Thyroid gland (tissue), 4 donors: Measurements from ENCODE around the gene COL27A1. TPM values are rescaled to one million over a fixed set of nuclear protein-coding genes. Genes with fewer than 3 reads are reported as not detected.

ENCODE experiments used
- DNase-seq, 2 donors: peaks; one replicate each; pipeline ENCODE4 v3.0.0-alpha.2; 2019
- H3K27ac ChIP-seq, 3 donors: fragments of 200-600 bp; sonication (generic); 1 replicate in 2 of 3; 2 replicates in 1 of 3; pipeline ENCODE4 v1.5.1; 2016 to 2019; ENCODE audit warnings: mild to moderate bottlenecking in 1 of 3, moderate library complexity in 1 of 3
- H3K27me3 ChIP-seq: fragments of 200-600 bp; sonication (generic); one replicate; pipeline ENCODE4 v1.5.1; 2019
- H3K36me3 ChIP-seq, 2 donors: fragments of 200-600 bp; sonication (generic); one replicate each; pipeline ENCODE4 v1.5.1; 2016 to 2019
- H3K4me1 ChIP-seq, 2 donors: fragments of 200-600 bp; sonication (generic); one replicate each; pipeline ENCODE4 v1.5.1; 2017 to 2019
- H3K4me3 ChIP-seq, 3 donors: fragments of 200-600 bp; sonication (generic); replicated peaks in 1 of 3; 1 replicate in 2 of 3; 2 replicates in 1 of 3; pipeline ENCODE4 v1.5.1; 2016; ENCODE audit warnings: mild to moderate bottlenecking in 1 of 3
- H3K9me3 ChIP-seq: fragments of 200-600 bp; sonication (generic); one replicate; pipeline ENCODE4 v1.5.1; 2017
- CTCF ChIP-seq, 6 experiments: fragments of 200-600 bp in 3 of 6; fragments of 450-650 bp in 3 of 6; sonication (generic) in 3 of 6; IDR thresholded peaks; one replicate each; pipeline ENCODE4 v1.5.1; 2016 to 2019; ENCODE audit warnings: antibody characterized with exemption in 6 of 6, mild to moderate bottlenecking in 2 of 6, inconsistent platforms in 1 of 6, moderate library complexity in 1 of 6
- POLR2A ChIP-seq, 2 donors: fragments of 450-650 bp; IDR thresholded peaks; one replicate each; pipeline ENCODE4 v1.6.1; 2017; ENCODE audit warnings: antibody characterized with exemption in 2 of 2, mild to moderate bottlenecking in 2 of 2, moderate library complexity in 1 of 2
- WGBS, 2 donors: methylation state at CpG; one replicate each; pipeline ENCODE4 v1.1.5; 2017; 5-methylcytosine and 5-hydroxymethylcytosine counted together
- intact Hi-C: fragments of 100-400 bp; cut with DNase I; formaldehyde crosslinking; loops from one replicate; pipeline ENCODE4 v1.15.1; 2023
- total RNA-seq, 4 donors: library from RNA; depleted of rRNA; stranded (reverse); fragments of >200 nt; gene quantifications; one replicate each; pipeline ENCODE4 v1.2.3, GENCODE V29; 2016

COL27A1 gene
- total RNA-seq, 4 donors from 2014 or later, result 6.7 to 32.5 (median 10.6) TPM

GRCh38 chr9:114202849-114203248 lies 47.5 kb downstream of the COL27A1 start:
- Histone ChIP-seq H3K4me3 (no peak overlapping the region), H3K27me3 (no peaks in the 10 kb centered on the region), H3K36me3 (no peaks in the 10 kb centered on the region), H3K27ac (no peak overlapping the region), H3K4me1 (no peaks in the 10 kb centered on the region), H3K9me3 (no peaks in the 10 kb centered on the region)
- intact Hi-C loops, result no loop called here
- TF ChIP-seq POLR2A (IDR thresholded peaks at IDR 0.05) (no peak), CTCF (IDR thresholded peaks at IDR 0.05) (no peak)
- DNase-seq, result no peak
- 91 to 93% methylated on average over 4 of the region's 4 CpGs for WGBS, 2 donors

DNA sequence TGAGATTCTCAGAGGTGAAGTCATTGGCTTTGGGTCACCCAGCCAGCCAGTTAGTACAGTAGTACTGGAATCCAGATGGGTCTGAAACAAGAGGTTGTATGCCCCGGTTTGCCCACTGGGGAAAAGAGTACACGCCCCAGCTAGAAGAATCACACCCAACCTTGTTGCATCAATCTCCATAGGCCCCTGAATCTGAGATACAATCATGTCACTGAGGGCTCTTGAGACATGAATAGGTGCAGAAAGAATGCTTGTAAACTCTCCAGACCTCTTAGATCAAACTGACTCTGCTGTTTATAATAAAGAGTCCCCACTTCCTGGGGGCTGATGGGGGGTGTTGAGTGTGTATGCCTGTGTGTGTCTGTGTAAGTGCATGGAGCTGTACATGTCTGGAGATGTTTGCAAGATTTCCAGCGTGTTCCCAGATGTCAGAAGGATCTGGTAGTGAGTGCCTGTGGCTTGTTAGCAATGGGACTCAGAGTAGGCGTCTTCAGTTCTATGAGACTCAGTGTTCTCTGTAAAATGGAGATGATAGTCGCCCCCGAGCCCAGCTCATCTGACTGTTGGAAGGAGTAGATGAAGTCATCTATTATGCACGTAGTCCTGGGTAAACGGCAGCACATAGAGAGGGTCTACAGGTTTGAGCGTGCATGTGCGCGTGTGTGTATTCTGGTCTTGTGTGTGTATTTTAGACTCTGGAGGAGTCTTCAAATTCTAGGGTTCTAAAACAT lies 48.2 kb downstream of the COL27A1 start:
- intact Hi-C loops, result no loop called here

DNA sequence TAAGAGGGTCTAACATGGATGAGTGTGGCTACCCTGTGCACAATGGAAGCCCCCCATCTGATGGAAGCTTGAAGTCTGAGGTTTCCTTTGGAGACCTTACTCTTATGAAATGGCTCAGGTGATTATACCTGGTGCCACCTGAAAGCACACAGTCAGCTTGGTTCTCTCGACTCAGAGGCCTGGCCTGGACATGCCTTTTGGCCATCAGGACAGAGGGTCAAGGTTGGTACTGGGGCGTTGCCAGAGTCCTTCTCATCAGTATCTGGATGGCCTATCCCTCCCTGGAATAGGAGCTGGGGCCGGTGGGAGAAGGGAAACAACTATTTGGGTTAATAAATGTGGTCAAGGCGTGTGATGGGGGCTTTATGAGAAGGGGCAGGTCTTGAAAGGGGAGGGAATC lies 48.9 kb downstream of the COL27A1 start:
- WGBS, 2 donors, result 93 to 97% methylated on average over 4 of the region's 4 CpGs
- no peaks in the 10 kb centered on the region for H3K4me1 ChIP-seq
- TF ChIP-seq POLR2A (IDR thresholded peaks at IDR 0.05) (no peak), CTCF (IDR thresholded peaks at IDR 0.05) (no peak)
- no peak overlapping the region for H3K4me3 ChIP-seq
- DNase-seq, result no peak
- no peaks in the 10 kb centered on the region for H3K27me3 ChIP-seq
- no peak overlapping the region for H3K27ac ChIP-seq
- intact Hi-C loops, result no loop called here
- H3K36me3 ChIP-seq, result no peaks in the 10 kb centered on the region
- no peaks in the 10 kb centered on the region for H3K9me3 ChIP-seq

More for the DNA sequence above, 48.2 kb downstream of the COL27A1 start:
- Histone ChIP-seq H3K4me1 (no peaks in the 10 kb centered on the region), H3K4me3 (no peak overlapping the region), H3K9me3 (no peaks in the 10 kb centered on the region), H3K36me3 (no peaks in the 10 kb centered on the region), H3K27me3 (no peaks in the 10 kb centered on the region), H3K27ac (no peak overlapping the region)
- no peak for TF ChIP-seq CTCF (IDR thresholded peaks at IDR 0.05)
- no peak for TF ChIP-seq POLR2A (IDR thresholded peaks at IDR 0.05)
- WGBS, 2 donors, result 76 to 83% methylated on average over 11 of the region's 11 CpGs
- DNase-seq, result no peak

DNA sequence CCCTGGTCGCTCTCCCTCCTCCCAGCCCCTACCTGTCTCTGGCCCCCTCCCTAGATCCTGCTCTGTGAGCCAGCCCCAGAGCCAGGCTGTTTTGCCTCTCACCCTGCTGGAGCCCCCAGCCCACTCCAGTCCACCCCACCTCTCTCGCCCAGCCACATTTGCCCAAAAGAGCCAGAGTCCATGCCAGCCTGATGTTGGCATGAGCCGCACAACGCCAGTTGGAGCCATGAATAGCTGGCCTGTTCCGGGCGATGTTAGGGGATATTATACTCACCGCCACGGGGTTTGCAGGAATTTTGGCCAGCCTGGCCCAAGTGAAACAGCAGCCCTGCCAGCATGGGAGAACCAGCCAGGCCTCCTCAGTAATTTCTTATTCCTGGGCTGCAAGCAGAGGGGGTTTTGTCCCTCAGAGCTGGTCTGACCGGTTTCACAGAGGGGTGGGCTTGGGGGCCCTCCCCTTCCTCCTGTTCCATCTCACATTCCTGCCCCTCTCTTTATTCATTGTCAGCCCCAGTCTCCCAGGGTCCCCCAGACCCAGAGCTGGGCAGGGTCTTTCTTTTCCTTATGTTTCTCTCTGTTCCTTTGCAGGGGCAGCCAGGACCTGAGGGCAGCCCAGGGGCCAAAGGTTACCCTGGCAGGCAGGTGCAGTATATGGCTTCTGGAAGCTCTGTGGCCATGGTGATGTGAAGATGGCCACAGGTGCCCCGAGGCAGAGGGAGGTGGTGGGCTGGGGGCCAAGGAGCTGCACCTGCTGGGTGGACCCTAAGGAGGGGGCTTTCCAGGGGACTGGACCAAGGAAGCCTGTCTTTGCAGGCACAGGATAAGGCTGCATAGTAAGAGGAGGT lies 50.1 kb downstream of the COL27A1 start:
- H3K36me3 ChIP-seq, result no peaks in the 10 kb centered on the region
- H3K27ac ChIP-seq, result no peak overlapping the region
- no peaks in the 10 kb centered on the region for H3K4me1 ChIP-seq
- no peak for DNase-seq
- WGBS, 2 donors, result 70 to 73% methylated on average over 10 of the region's 10 CpGs
- TF ChIP-seq POLR2A (IDR thresholded peaks at IDR 0.05) (no peak), CTCF (IDR thresholded peaks at IDR 0.05) (no peak)
- no peak overlapping the region for H3K4me3 ChIP-seq
- no peaks in the 10 kb centered on the region for H3K9me3 ChIP-seq
- intact Hi-C loops, result no loop called here
- no peaks in the 10 kb centered on the region for H3K27me3 ChIP-seq
